NCI-H2171 (cell line): ENCODE measurements around the gene DNAH2.

Experiments used
- DNase-seq: peaks from one replicate; lab custom pipeline; 2025; lab: John Stamatoyannopoulos, UW

The DNAH2 gene

DNA sequence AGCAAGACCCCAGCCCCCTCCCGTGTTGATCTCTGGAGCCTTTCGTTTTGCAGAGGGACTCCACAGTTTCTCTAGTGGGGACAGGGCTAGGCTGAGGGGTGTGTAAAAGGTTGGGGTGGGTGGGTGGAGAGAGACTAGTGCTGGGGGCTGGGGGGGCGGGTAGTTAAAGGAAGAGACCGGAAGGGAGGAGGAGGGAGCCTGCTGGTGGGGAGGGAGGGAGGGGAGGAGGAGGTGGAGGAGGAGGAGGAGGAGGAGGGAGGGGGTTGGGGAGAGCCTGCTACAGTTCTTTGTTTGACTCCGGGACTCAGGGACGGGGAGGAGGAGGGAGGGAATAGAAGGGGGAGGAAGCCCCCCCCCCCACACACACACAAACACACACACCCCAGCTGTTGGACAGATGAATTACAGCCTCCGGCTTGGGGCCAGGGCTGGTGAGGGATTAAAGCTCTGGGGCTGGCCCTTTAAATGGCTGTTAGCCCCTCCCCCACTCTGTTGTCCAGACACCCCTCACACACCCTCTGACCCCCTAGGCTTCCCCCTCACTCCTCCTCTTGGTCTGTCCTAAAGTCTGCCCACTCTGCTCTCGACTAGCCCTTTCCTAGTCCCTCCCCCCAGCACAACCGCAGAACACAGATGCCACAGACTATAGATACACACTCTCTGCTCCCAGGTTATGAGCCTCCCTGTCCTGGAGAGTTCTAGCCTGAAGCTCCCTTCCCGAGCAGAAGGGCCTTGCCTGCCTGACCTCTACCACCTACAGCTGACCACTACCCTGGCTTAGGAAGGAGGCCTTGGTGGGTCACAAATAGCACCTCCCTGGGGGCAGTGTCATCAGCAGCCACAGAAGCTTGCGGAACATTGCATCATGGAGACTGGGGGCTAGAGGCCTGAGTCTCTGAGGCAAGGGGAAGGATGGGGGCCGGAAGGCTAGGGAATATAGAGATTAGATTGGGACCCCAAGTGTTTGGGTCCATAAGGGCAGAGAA lies 120.8 kb downstream of the DNAH2 start:
- DNase-seq, result peak; percentile 40

DNA sequence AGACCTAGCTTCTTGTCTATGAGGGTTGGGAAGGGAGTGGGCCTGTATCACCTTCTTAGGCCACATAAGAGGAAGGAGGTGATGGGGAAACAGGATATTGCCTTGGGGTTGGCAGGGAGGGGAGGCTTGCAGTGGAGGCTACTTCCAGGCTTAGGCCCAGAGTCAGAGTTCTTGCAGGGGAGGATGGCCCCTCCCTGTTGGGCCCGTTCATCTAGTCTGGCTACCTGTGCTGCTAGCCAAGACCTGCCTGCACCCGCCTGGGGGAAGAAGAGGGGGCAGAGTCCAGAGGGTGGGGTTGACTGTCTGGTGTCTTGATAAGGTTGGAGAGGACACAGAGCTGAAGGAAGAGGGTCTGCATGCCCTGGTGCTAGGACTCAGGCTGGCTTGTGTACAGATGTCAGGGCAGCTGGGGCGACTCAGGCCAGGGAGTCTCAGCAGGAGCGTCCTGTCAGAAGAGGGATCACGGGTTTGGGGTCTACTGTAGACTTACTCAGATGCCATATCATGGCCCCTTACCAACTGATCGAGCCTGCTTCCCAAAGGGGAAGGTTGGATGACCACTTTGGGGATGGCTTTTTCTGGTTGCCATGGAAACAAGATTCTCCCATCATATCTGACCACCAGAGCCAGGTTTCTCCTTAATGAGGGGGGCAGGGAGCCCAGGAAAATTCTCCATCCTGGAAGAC lies 121.8 kb downstream of the DNAH2 start:
- no peak for DNase-seq

DNA sequence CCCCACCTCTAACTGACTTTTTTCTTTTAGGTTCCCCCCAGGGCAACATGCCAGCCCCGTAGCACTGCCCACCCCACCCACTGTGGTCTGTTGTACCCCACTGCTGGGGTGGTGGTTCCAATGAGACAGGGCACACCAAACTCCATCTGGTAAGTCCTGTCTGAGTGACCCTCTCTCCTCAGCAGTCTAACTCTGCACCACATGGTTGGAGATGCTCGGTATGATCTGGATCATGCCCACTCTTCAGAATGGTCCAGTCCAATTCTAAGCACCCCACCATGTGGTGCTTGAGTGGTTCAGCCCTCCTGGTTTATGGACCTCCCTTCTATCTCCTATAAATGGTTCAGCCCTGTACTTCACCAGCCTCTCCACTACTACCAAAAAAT lies 122.3 kb downstream of the DNAH2 start:
- no peak for DNase-seq

DNA sequence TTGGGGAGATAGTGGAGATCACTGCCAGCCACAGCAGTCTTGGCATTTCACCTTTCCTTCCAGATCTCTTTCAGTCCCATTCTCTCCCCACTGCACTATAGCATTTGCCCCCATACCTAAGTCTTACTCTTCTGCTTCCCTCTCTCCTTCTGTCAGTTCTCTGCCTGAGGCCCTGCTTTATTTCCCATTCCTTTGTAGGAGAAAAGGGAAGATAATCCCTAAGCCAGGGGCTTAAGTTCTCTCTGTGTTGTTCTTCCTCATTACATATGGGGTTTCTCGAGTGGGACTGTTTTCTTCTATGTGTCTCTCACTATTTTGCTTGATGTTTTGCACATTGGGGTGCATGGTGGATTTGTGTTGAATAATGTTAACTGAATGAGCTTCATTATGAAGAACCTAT lies 122.9 kb downstream of the DNAH2 start:
- no peak for DNase-seq

DNA sequence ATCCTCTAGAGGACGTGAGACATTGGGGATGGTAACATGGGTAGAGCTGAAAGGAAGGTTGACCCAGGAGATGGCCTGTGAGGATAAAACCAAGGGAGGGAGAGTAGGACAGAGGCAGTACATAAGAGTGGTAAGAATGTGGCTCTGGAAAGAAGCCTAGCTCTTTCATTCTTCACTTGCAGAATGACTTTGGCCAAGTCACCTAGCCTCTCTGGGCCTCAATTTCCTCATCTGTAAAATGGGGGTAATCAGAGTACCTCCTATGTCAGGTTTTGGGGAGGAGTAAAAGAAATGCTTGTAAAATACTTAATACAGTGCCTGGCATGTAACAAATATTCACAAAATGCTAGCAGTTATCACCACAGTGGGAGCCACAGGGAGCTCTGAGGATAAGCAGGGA lies 123.3 kb downstream of the DNAH2 start:
- DNase-seq, result no peak

DNA sequence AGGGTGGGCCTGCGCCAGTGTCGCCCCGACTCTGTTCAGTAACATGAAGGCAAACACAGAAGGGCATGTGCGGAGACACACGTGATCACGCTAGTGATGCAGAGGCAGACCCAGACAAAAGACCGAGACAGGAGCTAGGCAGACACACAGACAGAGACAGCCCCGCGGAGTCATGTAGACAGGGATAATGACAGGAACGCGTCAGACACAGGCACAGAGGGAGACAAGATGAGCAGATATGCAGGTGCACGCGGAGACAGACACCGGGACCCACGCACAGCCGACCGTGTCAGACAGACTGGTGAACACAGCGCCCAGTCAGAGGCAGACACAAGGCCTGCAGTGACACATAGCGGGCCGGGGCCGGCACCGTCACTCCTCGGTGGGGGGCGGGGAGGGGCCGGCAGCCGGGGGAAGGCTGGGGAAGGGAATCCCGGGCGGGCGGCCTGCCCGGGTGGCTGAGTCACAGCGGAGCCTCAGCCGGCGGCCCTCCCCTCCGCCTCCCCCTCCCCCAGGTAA lies 123.9 kb downstream of the DNAH2 start:
- DNase-seq, result peak; percentile 49

DNA sequence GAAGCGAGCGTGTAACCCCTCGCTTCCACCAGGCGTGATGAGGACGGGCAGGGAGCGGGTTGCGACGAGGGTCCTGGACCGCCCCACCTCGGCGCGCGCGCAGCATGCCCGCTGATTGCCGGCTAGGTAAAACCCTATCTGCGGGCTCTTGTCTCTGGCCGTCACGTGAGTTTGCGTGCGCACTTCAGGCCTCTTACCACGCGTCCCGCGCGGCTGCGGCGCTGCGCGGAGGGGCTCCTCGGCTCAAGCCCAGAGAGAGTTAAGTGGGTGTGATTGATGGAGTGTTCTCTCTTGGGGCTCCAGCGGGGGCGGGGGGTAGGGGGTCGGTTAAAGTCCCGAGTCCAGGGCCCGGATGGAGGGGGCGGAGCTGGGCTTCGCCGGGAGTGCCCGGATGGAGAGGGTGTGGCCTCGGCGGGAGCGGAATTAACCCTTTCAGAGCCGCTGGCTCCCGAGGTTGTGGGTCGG lies 124.4 kb downstream of the DNAH2 start:
- peak; percentile 95 for DNase-seq

DNA sequence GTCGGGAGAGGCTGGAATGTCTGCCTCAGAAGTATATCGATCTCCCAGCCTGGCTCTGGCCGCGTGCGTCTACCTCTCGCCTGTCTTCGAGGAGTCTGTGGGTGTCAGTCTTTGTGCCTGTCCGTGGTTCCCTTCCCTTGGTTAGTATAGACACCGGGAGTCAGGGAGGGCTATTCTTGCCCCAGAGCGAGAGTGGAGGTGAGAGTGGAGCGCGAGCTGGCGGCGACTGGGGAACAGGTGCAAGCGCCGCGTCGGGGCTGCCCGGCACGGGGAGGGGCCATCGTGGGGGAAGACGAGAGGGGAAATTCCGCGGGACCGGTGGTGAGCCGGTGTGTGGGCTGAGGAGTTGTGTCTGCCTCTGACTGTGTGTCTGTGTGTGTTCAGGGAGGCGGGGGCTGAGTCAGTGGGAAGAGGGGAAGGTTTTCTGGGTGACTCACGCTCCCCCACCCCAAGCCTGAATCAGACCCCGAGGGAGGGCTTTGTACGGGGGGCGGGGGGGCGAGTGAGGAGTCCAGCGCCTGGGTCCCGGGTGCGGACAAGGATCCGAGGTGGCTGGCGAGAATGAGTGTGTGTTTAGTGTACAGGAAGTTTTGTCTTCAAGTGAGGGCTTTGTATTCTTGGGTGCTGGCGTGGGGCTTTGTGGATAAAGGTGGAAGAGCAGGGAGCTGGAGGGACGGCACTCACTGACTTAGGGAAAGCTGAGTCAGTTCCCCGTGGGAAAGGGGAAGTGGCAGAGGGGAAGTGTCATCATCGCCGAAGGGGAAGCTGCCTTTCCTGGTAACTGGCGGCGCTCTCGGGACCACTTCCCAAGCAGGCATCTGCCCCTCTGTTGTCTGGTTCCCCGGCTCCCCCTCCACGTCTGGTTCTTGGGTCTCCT lies 125.1 kb downstream of the DNAH2 start:
- DNase-seq, result peak; percentile 52

DNA sequence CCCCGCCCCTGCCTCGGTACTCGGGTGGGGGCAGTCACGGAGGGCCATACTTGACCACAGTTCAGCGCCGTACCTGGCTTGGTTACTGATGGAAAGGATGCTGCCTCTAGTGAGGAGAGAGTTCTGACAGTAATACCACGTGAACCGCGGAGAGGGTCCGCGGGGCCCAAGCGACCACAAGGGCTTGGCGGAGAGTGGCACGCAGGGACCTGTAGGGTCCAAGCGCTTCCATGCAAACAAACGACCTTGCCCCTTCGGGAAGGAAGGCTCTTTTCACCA lies 125.7 kb downstream of the DNAH2 start:
- DNase-seq, result no peak

DNA sequence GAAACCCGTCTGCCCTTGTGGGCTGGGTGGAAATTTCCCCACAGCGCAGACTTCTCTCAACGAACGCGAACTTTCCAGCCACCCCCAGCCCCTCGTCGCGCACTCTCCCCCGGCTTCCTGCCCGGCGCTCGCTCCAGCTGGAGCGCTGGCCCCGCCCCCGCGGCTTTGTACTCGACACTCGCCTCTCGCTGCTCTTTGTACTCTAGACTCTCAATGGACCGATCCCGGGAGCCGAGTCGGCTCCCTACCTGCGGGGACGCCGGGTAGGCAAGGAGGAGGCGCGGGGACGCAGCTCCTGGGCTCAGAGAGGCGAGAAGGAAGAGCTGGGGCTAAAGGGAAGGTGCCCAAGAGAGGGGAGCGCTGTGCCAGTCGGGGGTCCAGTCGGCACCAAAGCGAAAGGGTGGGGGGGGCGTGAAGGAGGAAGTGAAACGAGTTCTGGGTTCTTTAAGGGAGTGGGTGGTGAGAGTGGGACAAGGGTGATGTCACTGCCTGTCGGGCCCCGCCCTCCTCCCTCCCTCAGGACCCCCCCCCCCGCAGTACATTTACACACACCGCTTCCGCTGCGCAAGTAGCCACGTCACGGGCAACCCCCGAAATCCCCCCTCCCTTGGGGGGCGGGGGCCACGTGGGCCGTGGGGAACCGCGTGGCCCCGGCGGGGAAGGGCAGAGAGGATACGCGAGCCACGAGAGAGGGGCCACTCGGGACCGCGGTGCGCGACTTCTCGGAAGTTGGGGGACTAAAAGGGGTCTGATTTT lies 126.2 kb downstream of the DNAH2 start:
- peak; percentile 41 for DNase-seq

DNA sequence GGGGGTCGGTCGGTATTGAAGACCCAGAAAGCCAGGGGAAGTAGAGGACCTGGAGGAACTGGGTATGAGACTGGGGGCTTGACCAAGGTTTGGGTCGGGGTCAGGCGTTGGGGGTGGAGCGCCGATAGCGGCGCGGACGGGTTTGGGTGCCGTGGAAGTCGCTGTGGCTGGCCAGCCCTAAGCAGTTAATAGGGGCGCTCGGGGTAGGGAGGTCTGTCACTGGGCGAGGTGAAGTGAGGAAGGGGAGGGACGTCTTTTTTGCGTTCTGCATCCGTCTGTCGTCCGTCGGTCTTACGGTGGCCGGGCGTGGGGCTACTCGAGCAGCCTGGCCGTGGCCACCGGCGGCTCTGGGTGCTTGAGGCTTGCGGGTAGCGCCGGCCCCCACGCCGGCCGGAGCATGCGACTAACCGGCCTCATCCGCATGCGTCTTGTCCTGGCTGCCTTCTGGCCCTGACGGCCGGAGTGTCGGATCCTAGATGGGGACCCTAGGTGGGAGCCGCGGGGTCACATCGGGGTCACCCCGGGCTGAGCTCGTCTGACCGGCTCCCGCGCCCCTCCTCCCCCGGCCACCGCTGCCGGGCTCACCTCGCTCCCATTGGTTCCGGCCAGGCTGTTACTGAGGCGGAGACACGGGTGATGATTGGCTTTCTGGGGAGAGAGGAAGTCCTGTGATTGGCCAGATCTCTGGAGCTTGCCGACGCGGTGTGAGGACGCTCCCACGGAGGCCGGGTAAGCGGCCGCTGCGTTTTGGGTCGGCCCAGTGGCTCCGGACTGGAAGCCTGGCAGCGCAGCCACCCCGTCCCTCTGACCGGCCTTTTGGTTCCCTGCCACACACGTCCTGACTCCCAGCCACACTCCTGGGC lies 127.0 kb downstream of the DNAH2 start:
- DNase-seq, result peak; percentile 83

DNA sequence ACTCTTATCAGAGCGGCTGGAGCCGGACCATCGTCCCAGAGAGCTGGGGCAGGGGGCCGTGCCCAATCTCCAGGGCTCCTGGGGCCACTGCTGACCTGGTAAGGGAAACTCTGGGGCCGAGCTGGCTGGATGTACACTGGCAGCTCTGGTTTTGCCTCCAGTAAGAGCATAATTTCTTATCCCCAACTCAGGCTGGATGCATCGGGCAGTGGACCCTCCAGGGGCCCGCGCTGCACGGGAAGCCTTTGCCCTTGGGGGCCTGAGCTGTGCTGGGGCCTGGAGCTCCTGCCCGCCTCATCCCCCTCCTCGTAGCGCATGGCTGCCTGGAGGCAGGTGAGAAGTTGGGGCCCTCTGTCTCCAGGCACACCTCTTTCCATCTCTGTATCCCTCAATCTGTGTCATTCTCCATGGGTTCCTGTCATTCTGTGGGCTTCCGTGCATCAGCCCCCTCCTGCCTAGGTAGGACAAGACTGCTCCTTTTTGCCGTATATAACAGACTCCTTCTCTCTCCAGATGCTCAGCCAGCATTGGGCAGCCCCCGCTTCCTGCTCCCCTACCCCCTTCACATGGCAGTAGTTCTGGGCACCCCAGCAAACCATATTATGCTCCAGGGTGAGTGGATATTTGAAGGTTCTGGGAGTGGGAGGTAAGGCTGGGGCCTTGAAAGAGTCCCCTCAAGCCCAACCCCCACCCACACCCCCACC lies 128.0 kb downstream of the DNAH2 start:
- DNase-seq, result no peak

DNA sequence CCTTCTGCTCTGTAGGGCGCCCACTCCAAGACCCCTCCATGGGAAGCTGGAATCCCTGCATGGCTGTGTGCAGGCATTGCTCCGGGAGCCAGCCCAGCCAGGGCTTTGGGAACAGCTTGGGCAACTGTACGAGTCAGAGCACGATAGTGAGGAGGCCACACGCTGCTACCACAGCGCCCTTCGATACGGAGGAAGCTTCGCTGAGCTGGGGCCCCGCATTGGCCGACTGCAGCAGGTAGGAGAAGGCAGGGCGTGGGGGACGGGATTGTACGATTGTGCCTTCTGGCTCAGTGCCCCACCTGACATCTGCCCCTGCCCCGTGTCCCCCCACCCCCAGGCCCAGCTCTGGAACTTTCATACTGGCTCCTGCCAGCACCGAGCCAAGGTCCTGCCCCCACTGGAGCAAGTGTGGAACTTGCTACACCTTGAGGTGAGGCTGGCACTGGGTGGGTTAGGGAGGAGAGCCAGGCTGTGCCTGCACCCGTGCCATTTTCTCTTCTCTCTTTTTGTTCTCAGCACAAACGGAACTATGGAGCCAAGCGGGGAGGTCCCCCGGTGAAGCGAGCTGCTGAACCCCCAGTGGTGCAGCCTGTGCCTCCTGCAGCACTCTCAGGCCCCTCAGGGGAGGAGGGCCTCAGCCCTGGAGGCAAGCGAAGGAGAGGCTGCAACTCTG lies 128.7 kb downstream of the DNAH2 start:
- no peak for DNase-seq

DNA sequence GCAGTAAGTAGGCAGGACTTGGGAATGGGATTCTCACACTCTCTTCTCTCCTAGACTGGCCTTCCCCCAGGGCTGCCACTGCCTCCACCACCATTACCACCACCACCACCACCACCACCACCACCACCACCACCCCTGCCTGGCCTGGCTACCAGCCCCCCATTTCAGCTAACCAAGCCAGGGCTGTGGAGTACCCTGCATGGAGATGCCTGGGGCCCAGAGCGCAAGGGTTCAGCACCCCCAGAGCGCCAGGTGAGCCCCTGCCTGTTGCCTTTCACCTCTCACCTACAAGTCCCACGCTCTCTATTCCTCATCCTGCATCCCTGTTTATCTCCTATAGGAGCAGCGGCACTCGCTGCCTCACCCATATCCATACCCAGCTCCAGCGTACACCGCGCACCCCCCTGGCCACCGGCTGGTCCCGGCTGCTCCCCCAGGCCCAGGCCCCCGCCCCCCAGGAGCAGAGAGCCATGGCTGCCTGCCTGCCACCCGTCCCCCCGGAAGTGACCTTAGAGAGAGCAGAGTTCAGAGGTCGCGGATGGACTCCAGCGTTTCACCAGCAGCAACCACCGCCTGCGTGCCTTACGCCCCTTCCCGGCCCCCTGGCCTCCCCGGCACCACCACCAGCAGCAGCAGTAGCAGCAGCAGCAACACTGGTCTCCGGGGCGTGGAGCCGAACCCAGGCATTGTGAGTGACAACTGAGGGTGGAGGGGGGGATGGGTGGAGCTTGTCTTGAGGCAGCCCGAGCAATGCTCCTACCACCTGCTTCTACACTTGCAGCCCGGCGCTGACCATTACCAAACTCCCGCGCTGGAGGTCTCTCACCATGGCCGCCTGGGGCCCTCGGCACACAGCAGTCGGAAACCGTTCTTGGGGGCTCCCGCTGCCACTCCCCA lies 129.5 kb downstream of the DNAH2 start:
- DNase-seq, result no peak

DNA sequence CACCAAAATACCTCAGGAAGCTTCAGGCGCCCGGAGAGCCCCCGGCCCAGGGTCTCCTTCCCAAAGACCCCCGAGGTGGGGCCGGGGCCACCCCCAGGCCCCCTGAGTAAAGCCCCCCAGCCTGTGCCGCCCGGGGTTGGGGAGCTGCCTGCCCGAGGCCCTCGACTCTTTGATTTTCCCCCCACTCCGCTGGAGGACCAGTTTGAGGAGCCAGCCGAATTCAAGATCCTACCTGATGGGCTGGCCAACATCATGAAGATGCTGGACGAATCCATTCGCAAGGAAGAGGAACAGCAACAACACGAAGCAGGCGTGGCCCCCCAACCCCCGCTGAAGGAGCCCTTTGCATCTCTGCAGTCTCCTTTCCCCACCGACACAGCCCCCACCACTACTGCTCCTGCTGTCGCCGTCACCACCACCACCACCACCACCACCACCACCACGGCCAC lies 130.6 kb downstream of the DNAH2 start:
- DNase-seq, result no peak

DNA sequence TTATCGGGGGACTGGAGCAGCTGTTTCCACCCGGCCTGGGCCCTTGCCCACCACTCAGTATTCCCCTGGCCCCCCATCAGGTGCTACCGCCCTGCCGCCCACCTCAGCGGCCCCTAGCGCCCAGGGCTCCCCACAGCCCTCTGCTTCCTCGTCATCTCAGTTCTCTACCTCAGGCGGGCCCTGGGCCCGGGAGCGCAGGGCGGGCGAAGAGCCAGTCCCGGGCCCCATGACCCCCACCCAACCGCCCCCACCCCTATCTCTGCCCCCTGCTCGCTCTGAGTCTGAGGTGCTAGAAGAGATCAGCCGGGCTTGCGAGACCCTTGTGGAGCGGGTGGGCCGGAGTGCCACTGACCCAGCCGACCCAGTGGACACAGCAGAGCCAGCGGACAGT lies 131.2 kb downstream of the DNAH2 start:
- no peak for DNase-seq

DNA sequence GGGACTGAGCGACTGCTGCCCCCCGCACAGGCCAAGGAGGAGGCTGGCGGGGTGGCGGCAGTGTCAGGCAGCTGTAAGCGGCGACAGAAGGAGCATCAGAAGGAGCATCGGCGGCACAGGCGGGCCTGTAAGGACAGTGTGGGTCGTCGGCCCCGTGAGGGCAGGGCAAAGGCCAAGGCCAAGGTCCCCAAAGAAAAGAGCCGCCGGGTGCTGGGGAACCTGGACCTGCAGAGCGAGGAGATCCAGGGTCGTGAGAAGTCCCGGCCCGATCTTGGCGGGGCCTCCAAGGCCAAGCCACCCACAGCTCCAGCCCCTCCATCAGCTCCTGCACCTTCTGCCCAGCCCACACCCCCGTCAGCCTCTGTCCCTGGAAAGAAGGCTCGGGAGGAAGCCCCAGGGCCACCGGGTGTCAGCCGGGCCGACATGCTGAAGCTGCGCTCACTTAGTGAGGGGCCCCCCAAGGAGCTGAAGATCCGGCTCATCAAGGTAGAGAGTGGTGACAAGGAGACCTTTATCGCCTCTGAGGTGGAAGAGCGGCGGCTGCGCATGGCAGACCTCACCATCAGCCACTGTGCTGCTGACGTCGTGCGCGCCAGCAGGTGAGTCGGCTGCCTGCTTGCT lies 131.7 kb downstream of the DNAH2 start:
- no peak for DNase-seq
